Stomach smooth muscle (tissue), 2 donors: ENCODE measurements around the gene RUBCN.
"Not testable (repeated sequence)": the region's sequence is repeated elsewhere in the genome, so short reads cannot be mapped to it uniquely, and the experiment has no call there.

Experiments used
- H3K27ac ChIP-seq: one replicate; pipeline ENCODE4 v1.7.0; 2013; ENCODE audit warnings: mild to moderate bottlenecking, low read length, inconsistent platforms
- H3K27me3 ChIP-seq, 2 donors: one replicate each; pipeline ENCODE4 v1.7.0; 2013; ENCODE audit warnings: low read length in 2 of 2; ENCODE audit not compliant: insufficient read depth in 2 of 2, control insufficient read depth in 1 of 2
- H3K36me3 ChIP-seq, 2 donors: one replicate each; pipeline ENCODE4 v1.7.0; 2013; ENCODE audit warnings: low read length in 2 of 2; ENCODE audit not compliant: control insufficient read depth in 2 of 2, insufficient read depth in 2 of 2
- H3K4me1 ChIP-seq: one replicate; pipeline ENCODE4 v1.7.0; 2013; ENCODE audit warnings: low read length; ENCODE audit not compliant: control insufficient read depth, insufficient read depth
- H3K4me3 ChIP-seq, 2 donors: one replicate each; pipeline ENCODE4 v1.7.0; 2013; ENCODE audit warnings: low read length in 2 of 2
- H3K9ac ChIP-seq, 2 donors: one replicate each; pipeline ENCODE4 v1.7.0; 2013; ENCODE audit warnings: low read length in 2 of 2, mild to moderate bottlenecking in 1 of 2
- H3K9me3 ChIP-seq, 2 donors: one replicate each; pipeline ENCODE4 v1.7.0; 2013; ENCODE audit warnings: low read length in 2 of 2; ENCODE audit not compliant: control insufficient read depth in 2 of 2
- donor health status: healthy.
- donor health status: Pancreatic carcinoma.

The RUBCN gene

DNA sequence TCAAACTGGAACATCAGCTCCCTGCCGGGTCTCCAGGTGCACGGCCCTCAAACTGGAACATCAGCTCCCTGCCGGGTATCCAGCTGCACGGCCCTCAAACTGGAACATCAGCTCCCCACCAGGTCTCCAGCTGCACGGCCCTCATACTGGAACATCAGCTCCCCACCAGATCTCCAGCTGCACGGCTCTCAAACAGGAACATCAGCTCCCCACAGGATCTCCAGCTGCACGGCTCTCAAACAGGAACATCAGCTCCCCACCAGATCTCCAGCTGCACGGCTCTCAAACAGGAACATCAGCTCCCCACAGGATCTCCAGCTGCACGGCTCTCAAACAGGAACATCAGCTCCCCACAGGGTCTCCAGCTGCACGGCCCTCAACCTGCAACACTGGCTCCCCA is 99.1 kb downstream of the RUBCN start:
- not testable (repeated sequence) for H3K27me3 ChIP-seq, H3K4me3 ChIP-seq, H3K36me3 ChIP-seq, H3K4me1 ChIP-seq, H3K9me3 ChIP-seq, H3K27ac ChIP-seq, H3K9ac ChIP-seq

GRCh38 chr3:197631989-197632388 is 104.7 kb downstream of the RUBCN start:
- not testable (repeated sequence) for H3K9me3 ChIP-seq

GRCh38 chr3:197630766-197631165 is 105.9 kb downstream of the RUBCN start:
- not testable (repeated sequence) for H3K4me3 ChIP-seq, H3K9me3 ChIP-seq

More at GRCh38 chr3:197631989-197632388, 104.7 kb downstream of the RUBCN start:
- H3K27me3 ChIP-seq, H3K36me3 ChIP-seq, H3K4me1 ChIP-seq, H3K4me3 ChIP-seq, H3K27ac ChIP-seq, H3K9ac ChIP-seq: not testable (repeated sequence)

DNA sequence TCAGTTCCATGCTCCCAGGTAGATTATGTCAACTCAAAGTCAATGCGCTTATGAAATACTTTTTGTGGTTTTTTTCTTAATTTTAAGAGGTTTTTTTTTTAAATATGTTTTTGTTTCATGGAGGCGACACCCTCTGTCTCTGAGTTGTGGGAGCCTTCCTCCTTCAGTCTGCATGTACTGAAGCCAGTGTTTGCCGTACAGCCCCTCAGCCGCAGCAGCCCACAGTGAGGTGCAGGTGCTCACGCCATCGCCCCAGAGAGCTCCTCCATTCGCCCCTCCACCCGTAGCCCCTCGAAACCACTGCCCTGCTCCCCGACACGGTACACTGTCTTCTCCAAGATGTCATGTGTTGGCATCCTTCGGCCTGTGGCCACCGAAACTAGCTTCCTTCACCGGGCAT is 107.4 kb downstream of the RUBCN start:
- not testable (repeated sequence) for H3K9ac ChIP-seq, H3K27ac ChIP-seq, H3K27me3 ChIP-seq, H3K4me3 ChIP-seq, H3K4me1 ChIP-seq, H3K36me3 ChIP-seq, H3K9me3 ChIP-seq

More at GRCh38 chr3:197630766-197631165, 105.9 kb downstream of the RUBCN start:
- not testable (repeated sequence) for H3K27ac ChIP-seq, H3K9ac ChIP-seq, H3K4me1 ChIP-seq, H3K27me3 ChIP-seq, H3K36me3 ChIP-seq

DNA sequence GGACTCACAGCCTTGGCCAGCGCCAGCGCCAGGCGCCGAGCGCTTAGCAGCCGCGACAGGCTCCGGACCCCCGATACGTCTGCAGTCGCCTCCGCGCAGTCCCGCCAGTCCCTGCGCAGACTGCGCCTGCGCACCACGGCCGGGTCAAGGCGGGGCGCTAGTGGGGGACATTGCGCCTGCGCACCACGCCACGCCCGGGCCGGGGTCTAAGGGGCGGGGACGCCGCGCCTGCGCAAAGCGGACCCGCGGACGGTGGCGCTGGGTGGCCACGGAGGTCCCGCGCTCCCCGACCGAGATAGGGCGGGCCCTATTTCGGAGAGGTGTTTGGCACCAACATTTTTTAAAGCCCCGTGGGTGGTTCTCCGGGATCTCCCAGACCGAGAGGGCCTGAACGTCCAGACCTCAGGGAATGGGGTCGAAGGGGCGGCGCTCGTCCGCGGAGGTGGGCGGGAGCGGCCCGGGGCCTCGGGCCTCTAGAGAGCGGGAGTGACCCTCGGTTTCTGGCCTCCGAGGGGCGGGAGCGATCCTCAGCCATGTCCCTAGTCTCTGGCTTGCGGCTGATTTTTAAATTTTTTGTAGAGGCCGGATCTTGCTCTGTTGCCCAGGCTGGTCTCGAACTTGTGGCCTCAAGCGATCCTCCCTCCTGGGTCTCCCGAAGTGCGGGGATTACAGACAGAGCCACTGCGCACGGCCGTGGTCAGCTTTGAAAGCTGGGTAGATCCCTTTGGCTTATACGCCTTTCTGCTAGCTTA is 108.8 kb downstream of the RUBCN start:
- peak overlapping the region; percentile 57 to 74 for H3K4me3 ChIP-seq
- not testable (repeated sequence) for H3K27me3 ChIP-seq, H3K36me3 ChIP-seq, H3K9me3 ChIP-seq, H3K4me1 ChIP-seq, H3K27ac ChIP-seq
- peak overlapping the region; percentile 60 to 71 for H3K9ac ChIP-seq

- H3K27me3 ChIP-seq: not testable (repeated sequence)
Observed at GRCh38 chr3:197627158-197627771, 109.4 kb downstream of the RUBCN start.

DNA sequence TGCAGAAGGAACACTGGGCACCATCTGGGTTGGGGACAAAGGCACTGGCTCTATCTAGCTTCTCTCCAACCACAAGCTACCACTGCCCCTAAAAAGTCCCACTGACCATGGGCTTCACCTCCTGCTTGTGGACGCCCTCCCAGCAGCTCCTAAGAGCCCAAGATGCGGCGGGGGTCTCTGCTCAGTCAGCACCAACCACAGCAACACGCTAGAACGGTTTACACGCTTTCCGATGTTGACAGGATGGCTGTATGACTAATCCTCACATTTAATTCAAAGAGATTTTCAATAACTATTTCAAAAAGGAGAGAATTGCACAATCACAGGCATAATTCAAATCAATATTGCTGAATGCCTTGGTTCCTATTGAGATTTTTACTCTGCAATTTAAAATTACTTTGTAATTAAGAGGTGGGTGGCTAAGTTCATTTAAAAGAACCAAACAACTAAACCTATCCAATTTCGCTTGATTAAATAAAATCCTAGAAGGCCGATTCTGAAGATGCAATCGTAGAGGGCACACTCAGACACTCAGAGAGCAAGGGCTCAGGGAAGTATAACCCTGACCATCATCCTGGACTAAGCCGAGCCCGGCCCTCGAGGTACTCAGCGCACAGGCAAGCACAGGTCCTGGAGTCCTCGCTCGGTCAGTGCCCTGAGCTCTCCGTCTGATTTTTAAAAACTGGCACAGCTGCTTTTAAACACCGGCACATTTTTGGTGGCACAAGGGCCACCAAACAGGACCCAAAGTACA is 110.1 kb downstream of the RUBCN start:
- not testable (repeated sequence) for H3K27ac ChIP-seq, H3K27me3 ChIP-seq, H3K4me1 ChIP-seq, H3K9me3 ChIP-seq, H3K36me3 ChIP-seq, H3K9ac ChIP-seq
- peak overlapping the region; percentile 31 to 61 for H3K4me3 ChIP-seq

More at GRCh38 chr3:197627158-197627771, 109.4 kb downstream of the RUBCN start:
- H3K36me3 ChIP-seq, H3K27ac ChIP-seq, H3K4me1 ChIP-seq, H3K9me3 ChIP-seq: not testable (repeated sequence)
- H3K9ac ChIP-seq: peak overlapping the region in 1 of 2 donors; percentile 60
- peak overlapping the region; percentile 57 to 74 for H3K4me3 ChIP-seq

DNA sequence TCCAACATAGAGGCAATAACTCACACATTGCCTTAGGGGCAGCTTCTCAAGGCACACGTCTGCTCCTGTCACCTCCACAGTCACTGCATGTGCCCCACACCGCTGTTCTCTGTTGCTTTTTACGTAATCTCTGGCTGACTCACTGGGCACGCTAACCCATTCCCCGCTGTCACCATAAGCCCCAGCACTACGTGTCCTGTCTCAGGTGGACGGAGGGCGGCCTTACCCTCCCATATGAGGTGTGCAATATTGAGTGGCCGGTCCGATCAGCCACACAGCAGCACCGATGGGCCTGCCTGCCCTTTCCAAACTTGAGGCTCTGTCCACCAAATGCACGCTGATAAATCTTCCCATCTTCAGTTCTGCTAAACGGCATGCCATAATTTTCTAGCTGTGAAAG is 115.2 kb downstream of the RUBCN start:
- not testable (repeated sequence) for H3K27ac ChIP-seq, H3K4me1 ChIP-seq, H3K27me3 ChIP-seq, H3K9ac ChIP-seq, H3K4me3 ChIP-seq, H3K9me3 ChIP-seq
- peaks cover 19% of the 10 kb centered on the region in 2 donors for H3K36me3 ChIP-seq
